IMR-90 (cell line): Measurements from ENCODE around the gene DUSP12. TPM values are rescaled to one million over a fixed set of nuclear protein-coding genes. Genes with fewer than 3 reads are reported as not detected.
A peak's percentile ranks its signal among the peaks of the same experiment; 100 is the strongest.

Experiments
- ATAC-seq: fragments of 200-7000 bp; cut with Tn5 transposase; 2 replicates; pipeline ENCODE4 v1.9.1; 2020; ENCODE audit warnings: low read depth, mild to moderate bottlenecking, moderate library complexity
- BruUV-seq: library from RNA; stranded (reverse); fragments of 400-500 nt; replicated peaks from 2 replicates; lab custom pipeline; 2021; lab: Mats Ljungman, UMichigan
- CTCF ChIA-PET: fragments of 300-600 bp; formaldehyde crosslinking; extraction: SDS; loops from one replicate; lab custom pipeline; 2021; ENCODE audit warnings: antibody characterized with exemption; lab: Yijun Ruan, JAX
- POLR2A ChIA-PET: fragments of 300-600 bp; sonication (Branson Sonifier 250); formaldehyde crosslinking; loops from one replicate; lab custom pipeline; 2022; ENCODE audit warnings: antibody characterized with exemption; ENCODE audit not compliant: unreplicated experiment; lab: Charles Lee
- DNase-seq: peaks from one replicate; pipeline ENCODE4 v3.0.0; 2013
- H2AFZ ChIP-seq: replicated peaks from 2 replicates; pipeline ENCODE3; 2013; ENCODE audit warnings: low read length, mild to moderate bottlenecking; ENCODE audit not compliant: poor library complexity
- H2AK5ac ChIP-seq: 2 replicates; pipeline ENCODE4 v1.6.1; 2013; ENCODE audit warnings: low read depth, low read length, inconsistent platforms
- H2AK9ac ChIP-seq: replicated peaks from 2 replicates; pipeline ENCODE3; 2013; ENCODE audit warnings: mild to moderate bottlenecking, low read depth, low read length, moderate library complexity; ENCODE audit not compliant: poor library complexity
- H2BK120ac ChIP-seq: 2 replicates; pipeline ENCODE4 v1.6.1; 2013; ENCODE audit warnings: low read depth, low read length, inconsistent platforms
- H2BK15ac ChIP-seq: 3 replicates; pipeline ENCODE4 v1.6.1; 2013; ENCODE audit warnings: low read depth, low read length, inconsistent platforms
- H2BK20ac ChIP-seq: 2 replicates; pipeline ENCODE4 v1.6.1; 2013; ENCODE audit warnings: low read depth, mild to moderate bottlenecking, inconsistent platforms, low read length, moderate library complexity
- H2BK5ac ChIP-seq: 2 replicates; pipeline ENCODE4 v1.6.1; 2013; ENCODE audit warnings: mild to moderate bottlenecking, low read depth, low read length, inconsistent platforms; ENCODE audit not compliant: poor library complexity, severe bottlenecking
- H3K14ac ChIP-seq: replicated peaks from 2 replicates; pipeline ENCODE4 v1.6.1; 2013; ENCODE audit warnings: low read depth, low read length, inconsistent platforms
- H3K18ac ChIP-seq: 2 replicates; pipeline ENCODE4 v1.6.1; 2013; ENCODE audit warnings: low read depth, low read length, control low read depth
- H3K23ac ChIP-seq: 2 replicates; pipeline ENCODE4 v1.6.1; 2013; ENCODE audit warnings: low read depth, low read length, inconsistent platforms
- H3K27ac ChIP-seq: 2 replicates; pipeline ENCODE4 v1.5.1; 2013; ENCODE audit warnings: mild to moderate bottlenecking, control low read depth, low read length; ENCODE audit not compliant: insufficient read depth
- H3K27me3 ChIP-seq: 2 replicates; pipeline ENCODE4 v1.6.1; 2013; ENCODE audit warnings: low read length; ENCODE audit not compliant: control insufficient read depth, insufficient read depth
- H3K36me3 ChIP-seq: 2 replicates; pipeline ENCODE4 v1.6.1; 2013; ENCODE audit warnings: low read length, mixed read lengths; ENCODE audit not compliant: control insufficient read depth, insufficient read depth
- H3K4ac ChIP-seq: 2 replicates; pipeline ENCODE4 v1.6.1; 2013; ENCODE audit warnings: low read depth, low read length, inconsistent platforms
- H3K4me1 ChIP-seq: 2 replicates; pipeline ENCODE4 v1.6.1; 2013; ENCODE audit warnings: low read length, mixed read lengths; ENCODE audit not compliant: control insufficient read depth, insufficient read depth
- H3K4me2 ChIP-seq: 2 replicates; pipeline ENCODE4 v1.6.1; 2013; ENCODE audit warnings: low read depth, mild to moderate bottlenecking, control low read depth, low read length, moderate library complexity
- H3K4me3 ChIP-seq: 2 replicates; pipeline ENCODE4 v1.5.1; 2013; ENCODE audit warnings: low read depth, mild to moderate bottlenecking, control low read depth, low read length, moderate library complexity; ENCODE audit not compliant: insufficient read depth
- H3K56ac ChIP-seq: 2 replicates; pipeline ENCODE4 v1.6.1; 2013; ENCODE audit warnings: low read length, inconsistent platforms; ENCODE audit not compliant: insufficient read depth; ENCODE audit errors: extremely low read depth
- H3K79me1 ChIP-seq, 2 experiments: 2 replicates each; pipeline ENCODE4 v1.6.1; 2013; ENCODE audit warnings: low read length in 2 of 2, inconsistent platforms in 1 of 2, low read depth in 1 of 2
- H3K9ac ChIP-seq: 2 replicates; pipeline ENCODE4 v1.6.1; 2013; ENCODE audit warnings: low read depth, low read length, control low read depth
- H3K9me1 ChIP-seq: 2 replicates; pipeline ENCODE4 v1.6.1; 2013; ENCODE audit warnings: low read length, inconsistent platforms; ENCODE audit not compliant: insufficient read depth
- H3K9me3 ChIP-seq: 2 replicates; pipeline ENCODE4 v1.6.1; 2013; ENCODE audit warnings: low read length; ENCODE audit not compliant: control insufficient read depth, insufficient read depth
- H4K20me1 ChIP-seq: 2 replicates; pipeline ENCODE4 v1.6.1; 2013; ENCODE audit warnings: low read length, inconsistent platforms; ENCODE audit not compliant: insufficient read depth
- H4K5ac ChIP-seq: 2 replicates; pipeline ENCODE4 v1.6.1; 2013; ENCODE audit warnings: mild to moderate bottlenecking, low read depth, low read length, control low read depth
- H4K8ac ChIP-seq, 2 experiments: 2 replicates each; pipeline ENCODE4 v1.6.1; 2013; ENCODE audit warnings: low read depth in 2 of 2, low read length in 2 of 2, control low read depth in 1 of 2, inconsistent platforms in 1 of 2
- H4K91ac ChIP-seq: 2 replicates; pipeline ENCODE4 v1.6.1; 2013; ENCODE audit warnings: low read depth, low read length, inconsistent platforms; ENCODE audit not compliant: insufficient read depth
- CEBPB ChIP-seq: IDR thresholded peaks from 2 replicates; pipeline ENCODE4 v1.6.1; 2012; ENCODE audit warnings: low read depth, low read length, improper control_type of control experiment
- CHD1 ChIP-seq: IDR thresholded peaks from 2 replicates; pipeline ENCODE4 v1.6.1; 2012; ENCODE audit warnings: low read depth, low read length, improper control_type of control experiment
- FOS ChIP-seq: fragments of 150-350 bp; IDR thresholded peaks from 2 replicates; pipeline ENCODE4 v1.6.1; 2016; ENCODE audit warnings: low read depth, low read length
- MXI1 ChIP-seq: IDR thresholded peaks from 2 replicates; pipeline ENCODE4 v1.6.1; 2012; ENCODE audit warnings: low read depth, mild to moderate bottlenecking, low read length, moderate library complexity, borderline replicate concordance
- RAD21 ChIP-seq: IDR thresholded peaks from 2 replicates; pipeline ENCODE4 v1.6.1; 2012; ENCODE audit warnings: low read length, improper control_type of control experiment
- RCOR1 ChIP-seq: IDR thresholded peaks from 2 replicates; pipeline ENCODE4 v1.6.1; 2012; ENCODE audit warnings: mild to moderate bottlenecking, low read length, improper control_type of control experiment; ENCODE audit not compliant: insufficient replicate concordance
- WGBS, 2 experiments: methylation state at CpG; one replicate each; pipeline versions ENCODE4 v1.1.5 to v1.1.7; 2013; ENCODE audit warnings: missing lambda C conversion rate in 2 of 2; ENCODE audit not compliant: insufficient read length in 1 of 2; ENCODE audit errors: extremely low coverage in 2 of 2; 5-methylcytosine and 5-hydroxymethylcytosine counted together
- dilution Hi-C: fragments of 300-500 bp; cut with HindIII; formaldehyde crosslinking; loops from one replicate; pipeline ENCODE4 v1.14.3; 2018; ENCODE audit warnings: low sequenced_read_pairs; ENCODE audit not compliant: unreplicated experiment
- in situ Hi-C: fragments of 300-500 bp; cut with MboI; formaldehyde crosslinking; loops from 3 replicates; pipeline ENCODE4 v1.14.3; 2019; ENCODE audit warnings: low sequenced_read_pairs, inconsistent platforms, mixed read lengths
- intact Hi-C: fragments of 100-400 bp; cut with micrococcal nuclease; formaldehyde crosslinking; loops from 2 replicates; pipeline ENCODE4 v1.10.0; 2022
- polyA plus RNA-seq, 3 experiments: library from polyadenylated mRNA; depleted of rRNA; stranded (reverse); fragments of >200 nt; gene quantifications; 2 replicates each; pipeline ENCODE4 v1.2.3, GENCODE V29; 2012; ENCODE audit warnings: low replicate concordance in 1 of 3
- total RNA-seq: library from RNA; depleted of rRNA; stranded (reverse); fragments of >200 nt; gene quantifications from 2 replicates; pipeline ENCODE4 v1.2.3, GENCODE V29; 2012

Gene DUSP12
- total and polyA plus RNA-seq, 2 of the 4 experiments (the other 2 are of a cell fraction): 31.5 to 35.6 TPM

GRCh38 chr1:161736335-161736969, 13.1 kb upstream of the DUSP12 start:
- H3K14ac ChIP-seq: peak overlapping the region; percentile 95
- no TSS peak for BruUV-seq
- peak overlapping the region; percentile 89 for H3K4ac ChIP-seq
- ChIA-PET CTCF (interaction anchor here (0.8 to 1.2 kb wide), 4 partner anchors 10 to 249 kb away, joined by 3 to 4 read pairs (median 3); partner anchors contain the start of gene DUSP12), POLR2A (no interaction called here)
- no CpG with 5 or more reads among the region's 4 CpGs for WGBS, 2 experiments
- dilution Hi-C loops: no loop called here
- H3K27ac ChIP-seq: no peak overlapping the region
- H2AFZ ChIP-seq: peak overlapping the region; percentile 74
- no peaks in the 10 kb centered on the region for H4K20me1 ChIP-seq
- H2AK9ac ChIP-seq: peak overlapping the region; percentile 25
- no peaks in the 10 kb centered on the region for H3K36me3 ChIP-seq
- H2BK20ac ChIP-seq: peak overlapping the region; percentile 85
- H3K27me3 ChIP-seq: no peaks in the 10 kb centered on the region
- peak overlapping the region; percentile 71; the same call in 1 of the 2 replicates for H2AK5ac ChIP-seq
- H4K8ac ChIP-seq: peak overlapping the region; percentile 5 to 55; a peak in 2 of 4 replicates
- peak overlapping the region; percentile 49; the same call in 1 of the 2 replicates for H4K5ac ChIP-seq
- H3K9ac ChIP-seq: no peak overlapping the region
- intact Hi-C loops: loop anchor here (10.0 kb wide), 1 partner anchor 172 kb away; no protein-coding TSS in a partner anchor
- peak overlapping the region; percentile 91 for H2BK120ac ChIP-seq
- no peak overlapping the region for H3K56ac ChIP-seq
- peaks cover 5% of the 10 kb centered on the region for H3K4me1 ChIP-seq
- peak overlapping the region; percentile 40; the same call in 2 of the 3 replicates for H2BK15ac ChIP-seq
- peak overlapping the region; percentile 81 for H3K4me2 ChIP-seq
- TF ChIP-seq CEBPB: peak; percentile 26; the same call in 1 of the 2 replicates
- TF ChIP-seq MXI1: no peak
- no peak for TF ChIP-seq CHD1
- TF ChIP-seq RCOR1: no peak
- peak; percentile 59; the same call in 1 of the 2 replicates for TF ChIP-seq FOS
- TF ChIP-seq RAD21: no peak
- H3K79me1 ChIP-seq: no peaks in the 10 kb centered on the region
- peak; percentile 69 for DNase-seq
- in situ Hi-C loops: loop anchor here (10.0 to 25.0 kb wide), 2 partner anchors 99 to 192 kb away; partner anchors contain the start of genes FCGR3A and FCGR3B
- H3K23ac ChIP-seq: peak overlapping the region; percentile 34; the same call in 1 of the 2 replicates
- H2BK5ac ChIP-seq: peak overlapping the region; percentile 71
- peaks cover 5% of the 10 kb centered on the region for H3K9me1 ChIP-seq
- no peaks in the 10 kb centered on the region for H3K9me3 ChIP-seq
- no peak overlapping the region; the same call in 1 of the 2 replicates for H4K91ac ChIP-seq
- peak overlapping the region; percentile 79; the same call in 1 of the 2 replicates for H3K18ac ChIP-seq
- no peak overlapping the region for H3K4me3 ChIP-seq
- ATAC-seq: no peak
